ENCODE data around the gene VTN. TPM values are rescaled to one million over a fixed set of nuclear protein-coding genes. Genes with fewer than 3 reads are reported as not detected.

The VTN gene
- total and polyA plus RNA-seq, 2 donors (not counting 3 experiments of a cell fraction or from before 2014, with no cell fraction given), result 1.1 TPM; not detected in 1

GRCh38 chr17:28319598-28319935, 50.5 kb downstream of the VTN start:
- dilution Hi-C loops (cut with MboI; ENCODE audit: extremely low pct_ligation_motif_present, low sequenced_read_pairs), result no loop called here
- Histone ChIP-seq H3K36me3 (ENCODE audit: control insufficient read depth in 2 of 2, extremely low read depth in 1 of 2, insufficient read depth in 2 of 2, low read length in 2 of 2) (no peaks in the 10 kb centered on the region), H3K27me3 (ENCODE audit: control insufficient read depth in 2 of 2, insufficient read depth in 2 of 2, low read length in 2 of 2) (no peaks in the 10 kb centered on the region), H3K4me2 (ENCODE audit: insufficient read depth, low read length) (peak overlapping the region; percentile 91), H3K4me1 (ENCODE audit: control insufficient read depth, extremely low read depth, insufficient read depth, low read length) (peaks cover 18% of the 10 kb centered on the region), H3K9ac (replicated peaks; ENCODE audit: extremely low read depth, insufficient read depth, low read length) (peak overlapping the region; percentile 76), H3K27ac (ENCODE audit: insufficient read depth, low read depth, low read length) (peak overlapping the region; percentile 9), H3K79me2 (ENCODE audit: control insufficient read depth, insufficient read depth, low read length) (peaks cover 36% of the 10 kb centered on the region), H3K4me3 (replicated peaks in 1 of 3; ENCODE audit: insufficient read depth in 1 of 3, low read depth in 1 of 3, low read length in 3 of 3) (peak overlapping the region; percentile 52 to 80 (median 65)), H3K9me1 (replicated peaks; ENCODE audit: control insufficient read depth, extremely low read depth, insufficient read depth, low read length) (no peaks in the 10 kb centered on the region), H3K9me3 (replicated peaks; ENCODE audit: control insufficient read depth, insufficient read depth, low read length) (no peaks in the 10 kb centered on the region), H4K20me1 (replicated peaks; ENCODE audit: control insufficient read depth, extremely low read depth, insufficient read depth, low read length) (no peaks in the 10 kb centered on the region), H2AFZ (ENCODE audit: low read depth, low read length) (peak overlapping the region; percentile 19)
- intact Hi-C loops (cut with micrococcal nuclease), result loop anchor here (1.0 kb wide), 5 partner anchors 8 to 514 kb away; partner anchors contain the start of genes IFT20, POLDIP2 and TNFAIP1
- DNase-seq (ENCODE audit: low read depth, low spot score) (no peak), FAIRE-seq (peak; percentile 21)
- TF ChIP-seq POLR2A (IDR thresholded peaks at IDR 0.05; ENCODE audit: low read depth, low read length) (no peak), CTCF (IDR thresholded peaks at IDR 0.05; ENCODE audit: extremely low read depth in 1 of 2, insufficient read depth in 1 of 2, low read depth in 1 of 2, low read length in 2 of 2) (no peak), POLR2AphosphoS5 (IDR thresholded peaks at IDR 0.05; ENCODE audit: insufficient read depth, low read depth, low read length) (no peak), EZH2 (IDR thresholded peaks at IDR 0.05; ENCODE audit: borderline replicate concordance, low read depth, low read length, severe bottlenecking) (no peak), JUN (IDR thresholded peaks at IDR 0.05; ENCODE audit: borderline replicate concordance, insufficient read depth, insufficient read length, low read depth) (no peak), MAX (IDR thresholded peaks at IDR 0.05; ENCODE audit: insufficient read depth, insufficient read length) (no peak), MYC (IDR thresholded peaks at IDR 0.05; ENCODE audit: low read depth, low read length) (no peak)
- CTCF ChIA-PET, result interaction anchor here (0.9 to 2.0 kb wide), 6 partner anchors 12 to 514 kb away, joined by 3 to 8 read pairs (median 4); partner anchors contain the start of genes IFT20, POLDIP2 and TNFAIP1
- BruUV-seq (replicated peaks), result TSS peak; percentile 47
- POLR2A ChIA-PET, result no interaction called here

All from endothelial cell of umbilical vein (primary cell).